ENCODE results near the gene EEF1A2.

EEF1A2 gene

DNA sequence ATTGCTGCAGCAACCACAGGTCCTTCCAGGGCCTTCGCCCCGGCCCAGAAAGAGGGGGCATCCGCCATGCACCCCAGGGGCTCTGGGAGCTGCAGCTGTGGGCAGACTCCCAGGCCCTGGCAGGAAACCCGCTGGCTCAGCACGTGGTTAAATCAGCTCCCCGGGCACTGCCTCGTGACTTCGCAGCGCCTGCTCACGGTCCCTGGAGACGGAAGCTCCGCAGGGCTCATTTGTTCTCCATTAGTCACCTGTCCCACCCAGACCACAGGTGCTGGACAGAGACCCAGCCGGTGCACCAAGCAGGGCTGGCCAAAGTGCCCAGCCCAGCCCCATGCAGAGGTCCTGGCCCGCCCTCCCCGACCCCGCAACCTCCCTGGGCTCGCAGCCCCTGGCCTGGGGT lies 41.1 kb downstream of the EEF1A2 start:
- DNase-seq, result peak in 34 of 56 donors; percentile 8 to 77 (median 32)

DNA sequence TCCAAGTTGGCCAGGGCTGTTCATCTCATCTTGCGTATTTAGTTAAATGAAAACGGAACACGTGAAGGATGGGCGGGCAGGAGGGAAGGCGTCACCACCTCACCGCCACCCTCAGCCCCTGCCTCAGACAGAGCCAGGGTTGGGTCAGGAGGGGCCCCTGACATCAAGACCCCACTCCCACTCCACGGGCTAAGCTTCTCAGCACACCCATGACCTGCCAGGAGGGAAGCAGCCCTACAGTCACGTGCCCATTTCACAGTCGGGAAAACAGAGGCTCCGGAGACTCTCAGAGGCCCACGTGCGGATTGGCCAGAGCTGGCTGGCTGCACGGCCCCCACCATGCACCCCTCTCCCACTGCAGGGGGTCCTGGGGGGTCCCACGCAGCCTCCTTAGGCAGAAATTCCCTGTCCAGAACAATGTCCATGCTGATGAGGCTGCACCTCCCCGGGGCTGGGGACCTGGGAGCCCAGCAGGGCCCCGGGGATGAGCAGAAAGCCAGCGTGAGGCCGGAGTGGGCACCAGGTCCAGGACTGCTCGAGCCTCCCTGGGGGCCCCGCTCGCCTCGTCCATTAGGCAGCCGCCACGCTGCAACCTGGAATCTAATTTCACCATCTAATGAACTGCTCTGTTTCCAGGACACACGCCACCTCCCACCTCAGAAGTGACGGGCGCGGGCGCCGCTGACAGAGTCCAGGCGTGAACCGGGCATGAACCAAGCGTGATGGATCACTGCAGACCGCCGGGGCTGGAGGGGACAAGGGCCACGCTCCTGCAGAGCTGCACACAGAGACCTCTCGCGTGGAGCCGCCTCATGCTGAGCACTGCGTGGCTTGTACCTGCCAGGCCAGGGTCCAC lies 42.2 kb downstream of the EEF1A2 start:
- DNase-seq, result peak in 1 of 56 donors; percentile 51

DNA sequence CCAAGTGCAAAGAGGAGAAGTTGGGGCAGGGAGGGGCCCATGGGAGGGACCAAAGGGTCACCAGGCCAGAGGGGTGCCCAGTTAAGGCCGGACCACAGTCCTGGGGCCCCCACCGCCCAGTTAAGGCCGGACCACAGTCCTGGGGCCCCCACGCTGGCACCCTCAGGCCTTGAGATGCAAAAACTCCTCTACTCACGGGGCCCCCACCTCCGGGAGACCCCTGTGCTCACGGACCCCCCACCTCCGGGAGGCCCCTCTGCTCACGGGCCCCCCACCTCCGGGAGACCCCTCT lies 43.4 kb downstream of the EEF1A2 start:
- DNase-seq, result no peak

DNA sequence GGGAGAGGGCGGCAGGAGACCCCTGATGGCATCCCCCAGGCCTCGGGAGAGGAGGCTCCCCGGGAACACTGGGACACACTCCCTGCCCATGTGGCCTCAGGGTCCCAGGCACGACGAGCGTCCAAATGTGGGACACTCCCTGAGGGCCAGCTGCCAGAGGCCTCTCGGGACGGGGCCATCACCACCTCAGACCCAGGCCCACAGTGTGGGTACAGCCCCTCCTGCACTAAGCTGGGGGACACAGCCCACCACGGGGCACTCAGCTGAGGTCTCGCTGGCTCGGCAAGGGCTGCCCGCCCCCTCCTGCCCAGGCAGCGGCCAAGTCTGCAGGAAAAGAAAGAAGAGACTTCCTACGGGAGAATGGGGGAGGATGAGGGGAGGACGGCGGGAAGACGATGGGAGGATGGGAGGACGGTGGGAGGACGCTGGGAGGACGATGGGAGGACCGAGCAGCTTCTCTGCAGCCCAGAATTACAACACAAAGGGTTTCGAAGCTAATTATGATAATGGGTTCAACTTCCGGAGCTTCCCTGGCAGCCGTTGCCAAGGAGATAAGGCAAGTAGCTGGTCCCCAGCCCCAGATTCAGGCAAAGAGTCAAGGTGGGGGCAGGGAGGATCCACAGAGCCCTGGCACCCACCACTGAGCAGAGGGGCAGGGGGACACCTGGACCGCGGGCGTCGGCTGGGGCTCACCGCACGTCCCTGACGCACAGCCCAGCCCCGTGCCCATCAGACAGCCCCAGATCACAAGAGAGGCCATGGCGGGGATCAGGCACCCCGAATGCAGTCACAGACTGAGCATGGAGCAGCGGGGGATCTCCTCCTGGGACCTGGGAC lies 43.9 kb downstream of the EEF1A2 start:
- peak in 15 of 56 donors; percentile 15 to 67 (median 42) for DNase-seq

DNA sequence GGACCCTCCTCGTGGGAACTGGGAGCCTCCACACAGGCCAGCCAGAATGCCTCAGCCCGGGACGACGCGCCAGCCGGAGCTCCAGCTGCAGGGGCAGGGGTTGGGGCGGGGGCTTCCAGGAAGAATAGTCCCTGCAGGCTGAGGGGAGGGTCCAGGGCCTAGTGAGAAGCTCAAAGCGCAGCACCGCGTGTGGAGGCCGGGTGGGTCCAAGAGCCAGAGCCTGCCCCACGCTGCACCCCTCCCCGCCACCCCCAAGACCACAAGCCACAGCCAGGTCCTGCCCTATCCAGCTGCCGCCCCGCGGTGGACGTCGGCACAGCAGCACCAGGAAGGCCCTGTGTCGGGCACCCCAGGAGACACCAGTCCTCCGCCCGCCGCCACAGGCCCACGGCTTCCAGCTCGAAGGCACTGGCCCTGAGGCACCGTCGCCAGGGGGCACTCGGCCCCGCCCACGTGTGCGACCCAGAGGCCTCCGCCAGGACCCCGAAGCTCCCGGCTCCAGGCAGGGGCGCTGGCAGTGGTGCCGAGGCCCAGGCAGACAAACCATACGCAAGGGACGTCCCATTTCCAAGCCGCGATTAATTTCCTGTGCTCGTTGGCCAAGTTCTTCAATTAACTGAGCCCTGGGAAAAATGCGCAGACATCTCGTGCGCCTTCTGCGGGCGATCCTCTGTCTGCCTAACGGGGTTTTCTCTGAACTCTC lies 45.9 kb downstream of the EEF1A2 start:
- peak in 1 of 56 donors; percentile 2 for DNase-seq

DNA sequence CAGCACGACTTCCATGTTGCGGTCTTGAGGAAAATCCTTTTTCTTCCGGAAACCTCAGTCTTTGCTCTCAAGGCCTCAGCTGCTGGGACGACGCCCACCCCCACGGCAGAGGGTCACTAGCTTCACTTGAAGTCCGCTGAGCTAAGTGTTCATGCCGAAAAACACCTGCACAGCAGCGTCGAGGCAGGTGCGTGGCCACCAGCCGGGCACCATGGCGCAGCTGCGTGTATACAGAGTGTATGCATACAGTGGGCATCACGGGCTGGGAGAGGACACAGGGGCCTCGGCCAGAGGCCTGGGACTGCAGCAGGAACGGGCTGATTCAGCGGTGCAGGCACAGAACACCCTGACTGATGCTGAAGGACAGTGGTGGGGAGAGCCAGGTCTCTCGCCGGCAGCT lies 46.5 kb downstream of the EEF1A2 start:
- no peak for DNase-seq

DNA sequence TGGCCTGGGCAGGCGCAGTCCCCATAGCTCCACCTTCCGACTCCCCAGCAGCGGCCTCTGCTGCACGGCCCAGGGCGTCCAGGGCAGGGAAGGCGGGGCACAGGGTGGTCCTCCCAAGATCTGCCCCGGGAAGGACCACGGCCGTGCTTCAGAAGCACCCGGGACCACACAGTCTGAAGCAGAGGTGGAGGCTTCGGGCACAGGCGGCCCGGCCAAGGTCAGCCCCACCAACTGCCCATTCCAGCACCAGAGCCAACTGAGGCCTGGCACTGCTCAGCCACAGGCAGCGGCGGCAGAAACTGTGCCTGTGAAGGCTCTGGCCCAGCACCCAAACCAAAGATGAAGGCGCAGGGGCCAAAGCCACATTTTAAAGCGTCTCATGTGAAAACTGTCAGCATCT lies 47.1 kb downstream of the EEF1A2 start:
- no peak for DNase-seq

DNA sequence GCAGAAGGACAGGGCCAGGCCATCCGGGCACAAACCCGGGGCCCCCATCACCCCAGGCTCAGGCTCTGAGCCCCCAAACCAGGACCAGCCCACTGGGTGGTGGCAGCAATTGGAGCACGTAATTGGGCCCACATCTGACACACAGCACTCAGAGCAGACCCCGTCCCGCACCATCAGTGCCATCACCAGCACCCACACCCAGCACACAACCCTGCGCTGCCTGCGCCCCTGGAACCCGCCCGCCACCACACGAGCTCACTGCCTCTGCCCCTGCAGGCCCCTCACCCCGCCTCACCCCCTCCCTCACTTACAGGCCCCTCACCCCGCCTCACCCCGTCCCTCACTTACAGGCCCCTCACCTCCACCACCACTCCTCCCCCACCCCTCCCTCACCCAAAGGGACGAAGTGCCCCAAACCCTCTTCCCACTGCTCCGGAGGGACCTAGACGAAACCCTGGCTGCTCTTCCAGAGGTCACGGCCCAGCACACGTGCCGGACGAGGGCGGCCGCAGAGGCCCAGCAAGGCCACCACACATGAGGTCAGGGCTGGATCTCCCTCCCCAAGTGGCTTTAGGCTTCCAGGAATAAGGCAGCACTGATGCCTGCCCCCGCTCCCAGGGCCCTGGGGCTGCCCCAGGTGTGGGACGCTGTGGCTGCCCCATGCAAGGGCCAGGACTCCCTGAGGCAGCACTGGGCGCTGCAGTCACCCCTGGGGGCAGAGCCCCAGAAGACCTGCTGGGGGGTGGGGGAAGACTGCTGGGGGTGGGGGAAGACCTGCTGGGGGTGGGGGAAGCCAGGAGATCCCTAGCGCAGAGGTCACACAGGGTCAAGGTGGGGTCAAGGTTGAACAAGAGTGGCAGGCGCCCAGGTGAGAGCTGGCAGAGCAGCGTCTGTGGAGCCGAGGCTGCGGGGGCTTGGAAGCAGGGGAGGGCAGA lies 48.8 kb downstream of the EEF1A2 start:
- no peak for DNase-seq

DNA sequence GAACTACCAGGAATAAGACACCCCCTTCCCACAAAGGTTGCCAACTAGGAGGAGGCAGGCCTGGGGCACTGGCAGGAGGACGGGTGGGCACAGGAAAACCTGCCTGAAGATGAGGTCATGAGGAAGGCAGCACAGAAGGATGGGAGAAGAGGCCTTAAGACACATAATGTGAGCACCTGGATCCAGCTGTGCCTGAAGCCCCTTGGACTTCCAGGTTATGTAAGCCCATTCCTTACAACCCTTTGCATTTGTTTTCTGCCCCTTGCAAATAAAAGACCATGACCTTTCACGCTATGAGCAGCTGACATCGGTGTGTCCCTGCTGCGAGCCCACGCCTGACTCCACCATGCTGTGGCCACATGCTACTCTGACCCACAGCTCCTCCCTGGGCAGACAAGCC lies 49.9 kb downstream of the EEF1A2 start:
- DNase-seq, result no peak

DNA sequence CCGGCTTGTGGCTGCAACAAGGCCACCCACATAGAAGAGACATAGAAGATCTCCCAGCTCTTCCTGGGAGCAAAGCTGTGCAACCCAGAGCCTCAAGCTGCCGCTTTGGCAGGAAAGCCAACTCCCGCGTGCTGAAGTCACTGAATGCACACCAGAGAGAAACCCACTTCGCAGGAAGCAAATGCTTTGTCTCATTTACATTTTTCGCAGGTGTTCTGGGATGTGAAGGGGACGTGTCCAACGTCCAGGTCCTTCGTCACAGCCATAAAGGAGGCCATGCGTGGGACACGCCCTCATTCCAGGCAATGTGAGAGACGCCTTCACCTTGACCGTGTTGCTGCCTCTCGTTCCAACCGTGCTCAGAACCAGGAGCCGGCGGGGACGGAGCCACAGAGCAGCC lies 50.9 kb downstream of the EEF1A2 start:
- DNase-seq, result peak in 4 of 56 donors; percentile 12 to 42 (median 28)

DNA sequence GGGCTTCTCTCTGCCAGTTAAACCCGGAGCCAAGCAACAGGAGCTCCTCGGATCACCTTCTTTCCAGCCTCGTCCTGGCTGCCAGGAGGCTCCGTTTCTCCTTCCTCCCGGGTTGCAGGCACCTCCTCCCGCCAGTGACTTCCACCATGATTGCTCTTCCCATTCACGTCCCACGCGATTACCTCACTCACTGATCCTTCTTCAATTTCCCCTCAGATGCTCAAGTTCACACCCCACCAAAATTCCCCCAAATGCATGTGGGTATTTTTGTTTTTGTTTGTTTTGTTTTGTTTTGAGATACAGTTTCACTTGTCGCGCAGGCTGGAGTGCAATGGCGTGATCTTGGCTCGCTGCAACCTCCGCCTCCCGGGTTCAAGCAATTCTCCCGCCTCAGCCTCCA lies 51.6 kb downstream of the EEF1A2 start:
- DNase-seq, result no peak

DNA sequence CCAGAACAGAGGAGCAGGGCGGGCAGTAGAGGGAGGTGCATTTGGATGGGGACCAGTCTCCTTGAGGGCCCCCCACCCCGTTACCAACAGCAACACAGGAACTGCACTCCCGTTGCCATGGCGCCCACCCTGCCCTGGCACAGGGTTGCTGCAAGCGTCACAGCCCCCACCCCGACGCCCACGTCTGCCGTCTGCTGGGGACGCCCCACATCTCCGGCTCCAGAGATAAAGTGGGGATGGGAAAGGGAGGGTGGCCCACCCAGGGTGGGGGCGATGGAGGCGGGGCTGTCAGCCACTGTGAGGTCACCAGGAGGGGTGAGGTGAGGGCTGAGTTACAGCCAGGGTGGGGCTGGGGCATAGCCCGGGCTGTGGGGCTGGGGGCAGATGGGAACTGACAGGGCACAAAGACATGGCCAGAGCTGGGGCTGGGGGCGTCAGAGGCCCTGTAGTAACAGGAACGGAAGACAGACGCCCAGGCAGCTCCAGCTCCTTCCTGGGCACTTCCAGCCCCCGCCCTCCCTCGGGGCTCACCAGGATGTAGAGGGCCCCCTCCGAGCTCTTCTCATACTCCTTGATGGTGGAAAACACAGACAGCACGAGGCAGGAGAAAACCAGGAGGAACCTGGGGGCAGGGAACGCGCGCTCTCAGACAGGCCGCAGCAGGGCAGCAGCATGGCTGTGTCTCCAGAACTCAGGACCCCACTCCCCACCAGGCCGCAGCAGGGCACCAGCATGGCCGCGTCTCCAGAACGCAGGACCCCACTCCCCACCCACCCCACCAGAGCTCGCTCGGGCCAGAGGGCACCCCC lies 52.5 kb downstream of the EEF1A2 start:
- peak in 43 of 56 donors; percentile 8 to 90 (median 61) for DNase-seq

DNA sequence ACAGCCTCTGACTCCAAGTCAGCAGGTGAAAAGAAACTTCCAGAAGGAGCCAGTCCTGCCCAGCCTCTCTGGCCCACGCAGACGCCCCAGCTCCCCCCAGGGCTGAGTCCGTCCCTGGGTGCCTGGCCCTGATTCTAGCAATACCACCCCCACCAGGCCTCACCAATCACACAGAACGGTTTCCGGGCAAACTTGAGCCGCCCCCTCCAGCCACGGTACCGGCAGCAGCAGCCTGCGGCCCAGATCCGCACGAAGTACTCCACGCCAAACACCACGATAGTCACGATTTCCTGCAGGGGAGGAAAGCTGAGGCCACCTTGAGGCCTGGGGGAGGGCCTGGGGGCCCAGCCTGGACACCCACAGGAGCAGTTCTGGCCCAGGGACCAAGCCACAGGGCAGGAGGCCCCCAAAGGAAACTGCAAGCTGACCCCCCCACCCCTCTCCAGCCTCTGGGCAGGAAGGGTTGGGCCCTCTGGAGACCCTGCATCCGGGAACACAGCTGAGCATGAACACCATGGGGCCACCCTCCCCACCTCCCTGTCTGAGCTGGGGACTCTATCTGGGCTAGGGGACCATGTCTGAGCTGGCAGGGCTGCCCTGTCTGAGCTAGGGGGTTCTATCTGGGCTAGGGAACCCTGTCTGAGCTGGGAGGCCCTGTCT lies 53.7 kb downstream of the EEF1A2 start:
- DNase-seq, result peak in 2 of 56 donors; percentile 21 to 27

DNA sequence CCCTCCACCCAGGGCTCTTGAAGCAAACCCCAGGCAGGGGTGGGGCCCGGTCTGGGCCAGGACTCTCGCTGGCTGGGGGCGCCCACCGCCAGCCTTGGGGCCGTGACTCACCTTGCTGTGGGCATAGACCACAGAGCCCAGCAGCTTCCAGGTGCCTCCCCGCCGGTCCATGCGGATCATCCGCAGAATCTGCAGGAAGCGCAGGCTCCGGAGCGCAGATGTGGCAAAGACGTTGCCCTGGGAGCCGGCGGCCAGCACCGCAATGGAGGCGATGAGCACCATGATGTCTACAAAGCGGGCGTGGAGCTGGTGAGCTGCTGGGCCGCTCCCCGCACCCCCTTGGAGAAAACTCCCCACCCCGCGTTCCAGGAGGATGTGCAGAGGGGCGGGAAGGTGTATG lies 54.3 kb downstream of the EEF1A2 start:
- no peak for DNase-seq

DNA sequence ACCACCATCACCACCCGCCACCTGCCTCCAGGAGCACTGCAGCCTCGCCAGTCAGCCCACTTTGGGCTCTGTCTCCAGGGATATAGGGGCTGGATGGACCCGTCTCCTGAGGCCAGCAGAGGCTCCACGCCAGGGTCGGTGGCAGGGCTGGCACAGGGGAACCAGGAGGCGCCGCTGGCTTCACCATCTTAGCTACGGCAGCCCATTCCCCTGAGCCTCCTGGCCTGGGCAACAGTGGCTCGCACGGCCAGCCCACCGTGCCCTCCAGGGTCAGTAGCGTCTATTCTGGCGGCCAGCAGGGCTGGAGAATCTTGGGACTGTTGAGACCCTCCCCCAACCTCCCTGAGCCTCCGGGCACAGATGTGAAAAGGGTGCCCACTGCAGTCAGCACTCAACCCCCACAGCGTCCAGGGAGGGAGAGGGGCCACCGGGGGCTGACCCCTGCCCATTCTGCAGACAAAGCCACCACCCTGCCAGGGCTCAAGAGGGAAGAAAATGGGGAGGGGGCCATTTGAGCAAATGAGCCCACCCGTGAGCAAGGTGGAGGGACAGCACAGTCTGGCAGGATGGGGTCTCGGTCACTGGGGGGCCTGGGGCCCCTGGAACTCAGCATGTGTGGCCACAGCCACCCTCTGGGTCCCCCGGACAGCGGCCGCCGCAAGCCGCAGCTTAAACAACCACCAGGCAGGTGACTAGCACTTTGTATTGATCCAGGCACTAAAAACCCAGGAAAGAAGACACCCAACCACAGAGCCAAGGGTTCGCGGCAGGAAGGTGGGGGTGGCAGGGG lies 55.1 kb downstream of the EEF1A2 start:
- no peak for DNase-seq

DNA sequence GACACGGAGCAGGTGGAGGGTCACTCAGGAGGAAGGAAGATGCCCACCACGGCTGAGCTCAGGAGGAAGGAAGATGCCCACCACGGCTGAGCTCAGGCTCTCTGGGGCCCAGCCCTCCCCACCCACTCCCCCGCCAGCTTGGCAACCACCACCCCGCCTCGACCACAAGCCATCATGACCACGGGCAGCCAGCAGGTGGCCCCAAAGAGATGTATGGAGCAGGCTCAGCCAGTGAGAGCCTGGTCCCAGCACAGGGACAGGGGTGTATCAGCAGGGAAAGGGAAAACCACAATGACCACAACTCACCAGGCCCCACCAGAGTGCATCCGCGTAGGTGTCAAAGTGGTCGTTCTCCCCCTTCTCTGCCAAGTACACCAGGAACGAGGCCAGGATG lies 56.8 kb downstream of the EEF1A2 start:
- peak in 33 of 56 donors; percentile 5 to 72 (median 24) for DNase-seq

DNA sequence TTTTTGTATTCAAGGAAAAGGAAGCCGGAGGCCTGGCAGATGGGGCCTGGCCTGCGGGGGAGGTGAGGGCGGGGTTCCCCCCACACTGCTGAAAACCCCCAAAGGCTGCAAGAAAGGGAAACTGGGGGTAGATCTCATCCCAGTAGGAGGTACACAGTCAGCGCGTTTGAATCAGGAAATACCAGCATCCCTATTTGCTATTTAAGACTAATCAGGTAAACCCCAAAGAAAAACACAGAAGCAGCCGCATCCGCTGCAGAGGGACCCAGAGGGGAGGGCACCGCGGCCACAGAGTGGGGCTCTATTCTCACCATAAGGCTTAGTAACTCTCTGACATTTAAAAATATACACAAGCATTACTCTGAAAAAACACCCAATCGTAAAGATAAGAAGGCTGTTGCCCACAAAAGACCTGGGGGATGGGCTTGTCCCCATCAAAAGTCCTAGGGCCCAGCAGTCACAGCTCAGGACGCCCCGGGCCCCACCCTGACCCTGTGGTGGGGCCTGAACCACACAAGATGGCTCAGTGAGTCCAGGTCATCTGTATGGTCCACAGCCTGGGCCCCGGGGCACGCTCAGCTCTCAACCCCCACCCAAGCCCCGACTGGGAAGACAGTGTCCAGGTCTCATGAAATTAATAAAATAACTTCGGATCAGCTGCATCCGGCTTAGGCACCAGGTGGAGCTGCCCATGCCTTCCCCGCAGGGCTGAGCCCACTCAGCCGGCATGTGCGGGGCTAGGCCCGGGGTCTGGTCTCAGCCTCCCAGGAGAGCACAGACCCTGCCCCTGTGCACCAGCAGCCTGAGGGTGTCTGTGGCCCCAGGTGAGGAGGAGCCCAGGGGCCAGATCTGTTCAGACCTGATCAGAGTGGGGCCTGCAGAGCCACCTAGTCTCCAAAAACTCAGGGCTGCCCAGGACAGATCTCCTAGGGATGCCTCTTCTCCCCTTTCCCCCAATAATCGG lies 57.5 kb downstream of the EEF1A2 start:
- no peak for DNase-seq
